Activated CD4-positive, alpha-beta T cell treated with anti-CD3 and anti-CD28 coated beads, Interleukin-10, Interleukin-2, amounts not matched to agents 100 ng/mL and 50 ng/mL, durations not matched to agents 16 hours and 8 hours (primary cell): Measurements from ENCODE around the gene PILRB.
"Not testable (repeated sequence)": the region's sequence is repeated elsewhere in the genome, so short reads cannot be mapped to it uniquely, and the experiment has no call there.

Experiments used
- DNase-seq: peaks from one replicate; pipeline ENCODE4 v3.0.0-alpha.2; 2020

The PILRB gene

GRCh38 chr7:100378114-100378755 lies 20.3 kb downstream of the PILRB start:
- DNase-seq, result no peak

GRCh38 chr7:100380196-100380595 lies 22.3 kb downstream of the PILRB start:
- no peak for DNase-seq

- DNase-seq, result not testable (repeated sequence)
Observed at GRCh38 chr7:100381531-100382233, 23.8 kb downstream of the PILRB start.

- not testable (repeated sequence) for DNase-seq
Observed at GRCh38 chr7:100382234-100382853, 24.4 kb downstream of the PILRB start.

- DNase-seq, result no peak
Observed at GRCh38 chr7:100384628-100385294, 26.8 kb downstream of the PILRB start.

GRCh38 chr7:100386940-100387339 lies 29.0 kb downstream of the PILRB start:
- DNase-seq, result no peak

GRCh38 chr7:100387695-100388094 lies 29.8 kb downstream of the PILRB start:
- DNase-seq, result no peak

GRCh38 chr7:100389437-100390088 lies 31.6 kb downstream of the PILRB start:
- DNase-seq, result no peak

GRCh38 chr7:100390286-100391009 lies 32.5 kb downstream of the PILRB start:
- DNase-seq, result no peak

- no peak for DNase-seq
Observed at GRCh38 chr7:100393233-100393905, 35.5 kb downstream of the PILRB start.

- DNase-seq, result no peak
Observed at GRCh38 chr7:100394077-100394476, 36.2 kb downstream of the PILRB start.

GRCh38 chr7:100396421-100396982 lies 38.6 kb downstream of the PILRB start:
- DNase-seq, result peak; percentile 91

- DNase-seq, result no peak
Observed at GRCh38 chr7:100397315-100398081, 39.6 kb downstream of the PILRB start.

GRCh38 chr7:100398239-100398638 lies 40.3 kb downstream of the PILRB start:
- no peak for DNase-seq

GRCh38 chr7:100400041-100400440 lies 42.1 kb downstream of the PILRB start:
- DNase-seq, result no peak

- no peak for DNase-seq
Observed at GRCh38 chr7:100400656-100401055, 42.7 kb downstream of the PILRB start.

- DNase-seq, result no peak
Observed at GRCh38 chr7:100401811-100402210, 43.9 kb downstream of the PILRB start.

GRCh38 chr7:100402241-100402640 lies 44.3 kb downstream of the PILRB start:
- DNase-seq, result no peak

GRCh38 chr7:100406767-100407166 lies 48.9 kb downstream of the PILRB start:
- no peak for DNase-seq
